Measurements from ENCODE around the gene NOP53. TPM values are rescaled to one million over a fixed set of nuclear protein-coding genes. Genes with fewer than 3 reads are reported as not detected.
A peak's percentile ranks its signal among the peaks of the same experiment; 100 is the strongest.

The NOP53 gene
- total and polyA plus RNA-seq, 2 of the 13 experiments (the other 11 are each of a cell fraction or from before 2014, with no cell fraction given), result 53.9 to 141 TPM

- TF ChIP-seq CTCF (CRISPR knock-in tag; IDR thresholded peaks at IDR 0.05) (peak; percentile 88), ZNF468 (CRISPR knock-in tag; IDR thresholded peaks at IDR 0.05) (no peak), ZNF891 (CRISPR knock-in tag; IDR thresholded peaks at IDR 0.05) (no peak), MEIS2 (CRISPR knock-in tag; IDR thresholded peaks at IDR 0.05) (0 out of 2 replicates have a peak, but pooled peaks have one; percentile 12), HOXA3 (CRISPR knock-in tag; IDR thresholded peaks at IDR 0.05) (peak; percentile 24; the same call in 1 of the 2 replicates), IRF2 (CRISPR knock-in tag; IDR thresholded peaks at IDR 0.05) (0 out of 2 replicates have a peak, but pooled peaks have one; percentile 19), MYC (CRISPR knock-in tag; IDR thresholded peaks at IDR 0.05; ENCODE audit: borderline replicate concordance) (no peak), CBFB (CRISPR knock-in tag; IDR thresholded peaks at IDR 0.05) (peak; percentile 35; the same call in 1 of the 2 replicates), MIER2 (CRISPR knock-in tag; IDR thresholded peaks at IDR 0.05) (0 out of 2 replicates have a peak, but pooled peaks have one; percentile 35), HDAC1 (CRISPR knock-in tag; IDR thresholded peaks at IDR 0.05) (peak; percentile 46), ZNF768 (CRISPR knock-in tag; IDR thresholded peaks at IDR 0.05) (peak; percentile 41; the same call in 1 of the 2 replicates), MAX (IDR thresholded peaks at IDR 0.05) (0 out of 2 replicates have a peak, but pooled peaks have one; percentile 23), FOXA1 (IDR thresholded peaks at IDR 0.05) (no peak), FOXA1 (CRISPR knock-in tag; IDR thresholded peaks at IDR 0.05) (peak; percentile 18; the same call in 1 of the 2 replicates), THAP11 (CRISPR knock-in tag; IDR thresholded peaks at IDR 0.05) (0 out of 2 replicates have a peak, but pooled peaks have one; percentile 26), ATRX (CRISPR knock-in tag; IDR thresholded peaks at IDR 0.05; ENCODE audit: borderline replicate concordance) (no peak), KDM6A (CRISPR knock-in tag; IDR thresholded peaks at IDR 0.05; ENCODE audit: low read depth) (no peak), RCOR2 (CRISPR knock-in tag; IDR thresholded peaks at IDR 0.05) (peak; percentile 76), ZNF703 (CRISPR knock-in tag; IDR thresholded peaks at IDR 0.05; ENCODE audit: borderline replicate concordance) (no peak), TBX3 (IDR thresholded peaks at IDR 0.05; ENCODE audit: borderline replicate concordance) (0 out of 2 replicates have a peak, but pooled peaks have one; percentile 17), NCOA5 (CRISPR knock-in tag; IDR thresholded peaks at IDR 0.05) (no peak)
Measured at GRCh38 chr19:47707135-47707925, 38.0 kb upstream of the NOP53 start (continued).
